ENCODE measurements around the gene CREB5.

CREB5 gene

DNA sequence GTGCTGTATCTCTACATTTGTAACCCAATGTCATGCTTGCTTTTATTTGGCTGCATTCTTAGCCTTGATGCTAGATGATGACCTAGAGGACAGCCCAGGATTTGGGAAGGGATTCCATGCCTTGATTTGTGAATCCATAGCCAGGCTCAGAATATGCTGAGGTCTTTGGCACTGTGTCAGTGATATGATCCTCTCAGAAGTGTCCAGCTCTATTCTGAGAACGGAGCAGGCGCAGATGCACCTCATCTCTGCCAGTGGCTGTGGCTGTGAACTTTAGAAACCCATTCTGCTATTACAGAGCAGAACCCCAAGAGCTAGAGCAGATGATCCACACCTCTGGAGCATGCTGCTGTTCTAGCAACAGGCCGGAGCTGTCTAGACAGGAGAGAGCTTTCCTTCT is 333.0 kb downstream of the CREB5 start:
- Histone ChIP-seq H4K91ac (ENCODE audit: low read length) (no peak overlapping the region), H2BK120ac (ENCODE audit: low read depth, low read length) (no peak overlapping the region), H3K27me3 (ENCODE audit: control insufficient read depth in 1 of 2, insufficient read depth in 1 of 2, low read length in 2 of 2) (no peaks in the 10 kb centered on the region), H3K4ac (ENCODE audit: low read depth in 1 of 2, low read length in 2 of 2) (no peak overlapping the region), H2BK15ac (ENCODE audit: low read depth, poor library complexity, severe bottlenecking) (no peak overlapping the region), H3K9me3 (ENCODE audit: control insufficient read depth, low read length) (no peaks in the 10 kb centered on the region), H2BK5ac (ENCODE audit: low read depth, low read length, poor library complexity, severe bottlenecking) (no peak overlapping the region), H3K23ac (ENCODE audit: low read length in 2 of 2) (no peak overlapping the region), H3K4me3 (ENCODE audit: insufficient read depth in 1 of 2, low read depth in 1 of 2, low read length in 2 of 2) (no peak overlapping the region), H2BK12ac (ENCODE audit: low read length in 2 of 2) (no peak overlapping the region), H3K14ac (ENCODE audit: low read length in 2 of 2) (no peak overlapping the region), H3K4me2 (ENCODE audit: low read length, poor library complexity, severe bottlenecking) (no peak overlapping the region), H3K4me1 (ENCODE audit: control insufficient read depth, insufficient read depth, low read depth, low read length) (peaks cover 15% of the 10 kb centered on the region), H3K9ac (ENCODE audit: low read length) (no peak overlapping the region), H3K27ac (ENCODE audit: low read length, poor library complexity, severe bottlenecking) (no peak overlapping the region), H2AFZ (ENCODE audit: low read depth, low read length) (no peak overlapping the region), H3K36me3 (ENCODE audit: control insufficient read depth in 1 of 2, insufficient read depth in 2 of 2, low read depth in 1 of 2, low read length in 2 of 2) (peaks cover 0 to 8% of the 10 kb centered on the region in 2 experiments), H4K8ac (ENCODE audit: low read length) (no peak overlapping the region), H3K18ac (ENCODE audit: low read depth in 1 of 2, low read length in 2 of 2) (no peak overlapping the region), H3K79me1 (replicated peaks; ENCODE audit: low read length, poor library complexity, severe bottlenecking) (peaks cover 26% of the 10 kb centered on the region), H2AK5ac (ENCODE audit: low read length, severe bottlenecking) (peak overlapping the region; percentile 17)
- 97% methylated on average over 3 of the region's 3 CpGs for WGBS
- DNase-seq = no peak

DNA sequence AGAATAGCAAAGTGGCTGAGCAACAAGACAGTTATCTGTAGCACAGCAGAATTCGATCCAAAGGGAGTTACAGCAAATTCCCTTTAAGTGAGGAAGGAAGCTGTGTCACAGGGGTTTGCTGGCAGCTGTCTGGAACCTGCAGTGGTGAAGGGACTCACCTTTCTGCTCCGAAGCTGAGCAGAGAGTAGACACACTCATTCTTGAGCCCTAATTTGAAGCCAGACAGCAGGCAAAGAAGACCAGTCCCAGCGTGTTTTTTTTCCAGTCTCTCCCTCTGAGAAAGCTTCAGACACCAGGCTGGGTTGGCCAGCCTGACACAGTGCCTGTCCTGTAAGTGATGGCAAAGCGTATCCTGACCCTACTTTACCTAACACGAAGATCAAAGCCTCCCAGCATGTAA is 335.1 kb downstream of the CREB5 start:
- Histone ChIP-seq H3K18ac (ENCODE audit: low read depth in 1 of 2, low read length in 2 of 2) (peak overlapping the region; percentile 28 to 82), H3K79me1 (replicated peaks; ENCODE audit: low read length, poor library complexity, severe bottlenecking) (peaks cover 24% of the 10 kb centered on the region), H3K27ac (ENCODE audit: low read length, poor library complexity, severe bottlenecking) (no peak overlapping the region), H3K4me3 (ENCODE audit: insufficient read depth in 1 of 2, low read depth in 1 of 2, low read length in 2 of 2) (no peak overlapping the region), H2BK15ac (ENCODE audit: low read depth, poor library complexity, severe bottlenecking) (peak overlapping the region; percentile 16), H3K23ac (ENCODE audit: low read length in 2 of 2) (no peak overlapping the region), H4K8ac (ENCODE audit: low read length) (no peak overlapping the region), H4K91ac (ENCODE audit: low read length) (peak overlapping the region; percentile 45), H3K9ac (ENCODE audit: low read length) (peak overlapping the region; percentile 26), H2AFZ (ENCODE audit: low read depth, low read length) (no peak overlapping the region), H3K14ac (ENCODE audit: low read length in 2 of 2) (no peak overlapping the region), H2BK5ac (ENCODE audit: low read depth, low read length, poor library complexity, severe bottlenecking) (no peak overlapping the region), H3K4ac (ENCODE audit: low read depth in 1 of 2, low read length in 2 of 2) (no peak overlapping the region), H3K4me1 (ENCODE audit: control insufficient read depth, insufficient read depth, low read depth, low read length) (peaks cover 15% of the 10 kb centered on the region), H2AK5ac (ENCODE audit: low read length, severe bottlenecking) (peak overlapping the region; percentile 88), H2BK12ac (ENCODE audit: low read length in 2 of 2) (peak overlapping the region in 1 of 2 experiments; percentile 64), H3K9me3 (ENCODE audit: control insufficient read depth, low read length) (no peaks in the 10 kb centered on the region), H3K4me2 (ENCODE audit: low read length, poor library complexity, severe bottlenecking) (no peak overlapping the region), H2BK120ac (ENCODE audit: low read depth, low read length) (no peak overlapping the region), H3K36me3 (ENCODE audit: control insufficient read depth in 1 of 2, insufficient read depth in 2 of 2, low read depth in 1 of 2, low read length in 2 of 2) (peaks cover 0 to 8% of the 10 kb centered on the region in 2 experiments), H3K27me3 (ENCODE audit: control insufficient read depth in 1 of 2, insufficient read depth in 1 of 2, low read length in 2 of 2) (no peaks in the 10 kb centered on the region)
- DNase-seq = no peak
- 72% methylated on average over 5 of the region's 5 CpGs for WGBS

DNA sequence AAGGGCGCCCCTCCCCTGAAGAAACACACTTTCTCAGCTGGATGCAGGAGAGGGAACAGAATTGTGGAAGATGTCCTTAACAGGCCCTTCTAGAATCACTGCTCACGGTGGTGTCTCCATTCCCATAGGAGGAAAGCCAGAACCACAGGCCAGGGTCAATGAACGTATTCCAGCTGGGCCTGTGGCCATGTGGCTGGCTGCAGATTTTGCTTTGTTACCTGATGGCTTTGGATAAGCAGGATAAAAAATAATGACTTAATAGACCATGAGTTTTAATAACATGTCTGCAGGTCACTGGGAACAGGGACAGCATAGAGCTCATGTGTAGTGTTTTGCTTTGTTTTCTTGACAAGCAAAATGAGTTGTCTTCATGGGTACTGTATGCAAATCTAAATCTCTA is 335.5 kb downstream of the CREB5 start:
- Histone ChIP-seq H3K9ac (ENCODE audit: low read length) (peak overlapping the region; percentile 55), H3K36me3 (ENCODE audit: control insufficient read depth in 1 of 2, insufficient read depth in 2 of 2, low read depth in 1 of 2, low read length in 2 of 2) (peaks cover 0 to 8% of the 10 kb centered on the region in 2 experiments), H3K14ac (ENCODE audit: low read length in 2 of 2) (no peak overlapping the region), H4K91ac (ENCODE audit: low read length) (peak overlapping the region; percentile 45), H3K4me1 (ENCODE audit: control insufficient read depth, insufficient read depth, low read depth, low read length) (peaks cover 15% of the 10 kb centered on the region), H2BK5ac (ENCODE audit: low read depth, low read length, poor library complexity, severe bottlenecking) (no peak overlapping the region), H3K4ac (ENCODE audit: low read depth in 1 of 2, low read length in 2 of 2) (no peak overlapping the region), H2AK5ac (ENCODE audit: low read length, severe bottlenecking) (peak overlapping the region; percentile 88), H3K4me2 (ENCODE audit: low read length, poor library complexity, severe bottlenecking) (no peak overlapping the region), H2BK12ac (ENCODE audit: low read length in 2 of 2) (peak overlapping the region in 1 of 2 experiments; percentile 73), H3K79me1 (replicated peaks; ENCODE audit: low read length, poor library complexity, severe bottlenecking) (peaks cover 23% of the 10 kb centered on the region), H3K27ac (ENCODE audit: low read length, poor library complexity, severe bottlenecking) (no peak overlapping the region), H3K18ac (ENCODE audit: low read depth in 1 of 2, low read length in 2 of 2) (peak overlapping the region in 1 of 2 experiments; percentile 82), H3K9me3 (ENCODE audit: control insufficient read depth, low read length) (no peaks in the 10 kb centered on the region), H2BK15ac (ENCODE audit: low read depth, poor library complexity, severe bottlenecking) (no peak overlapping the region), H2AFZ (ENCODE audit: low read depth, low read length) (no peak overlapping the region), H2BK120ac (ENCODE audit: low read depth, low read length) (no peak overlapping the region), H3K27me3 (ENCODE audit: control insufficient read depth in 1 of 2, insufficient read depth in 1 of 2, low read length in 2 of 2) (no peaks in the 10 kb centered on the region), H3K23ac (ENCODE audit: low read length in 2 of 2) (no peak overlapping the region), H4K8ac (ENCODE audit: low read length) (no peak overlapping the region), H3K4me3 (ENCODE audit: insufficient read depth in 1 of 2, low read depth in 1 of 2, low read length in 2 of 2) (no peak overlapping the region)
- DNase-seq = no peak
- 88% methylated on average over 3 of the region's 3 CpGs for WGBS

DNA sequence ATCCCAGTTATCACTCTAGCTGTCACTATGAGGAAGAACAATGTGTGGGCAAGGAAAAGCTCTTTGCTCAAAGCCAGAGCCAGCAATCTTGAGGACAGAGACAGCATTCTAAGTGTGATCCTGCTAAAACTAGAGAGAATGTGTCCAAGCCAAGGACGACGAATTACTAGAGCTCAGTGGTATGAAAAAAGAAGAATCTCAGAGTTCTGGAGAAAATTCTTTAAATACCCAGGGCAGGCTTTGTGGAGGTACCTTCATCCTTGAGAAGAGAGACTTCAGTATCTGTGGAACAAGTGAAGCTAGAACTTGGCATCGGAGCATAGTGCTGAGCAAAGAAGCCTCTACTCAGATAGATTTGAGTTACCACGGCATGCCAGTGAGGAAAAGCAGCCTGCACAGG is 336.0 kb downstream of the CREB5 start:
- Histone ChIP-seq H4K8ac (ENCODE audit: low read length) (no peak overlapping the region), H3K18ac (ENCODE audit: low read depth in 1 of 2, low read length in 2 of 2) (no peak overlapping the region), H3K36me3 (ENCODE audit: control insufficient read depth in 1 of 2, insufficient read depth in 2 of 2, low read depth in 1 of 2, low read length in 2 of 2) (peaks cover 0 to 8% of the 10 kb centered on the region in 2 experiments), H3K9me3 (ENCODE audit: control insufficient read depth, low read length) (no peaks in the 10 kb centered on the region), H2AFZ (ENCODE audit: low read depth, low read length) (no peak overlapping the region), H3K4me2 (ENCODE audit: low read length, poor library complexity, severe bottlenecking) (no peak overlapping the region), H3K79me1 (replicated peaks; ENCODE audit: low read length, poor library complexity, severe bottlenecking) (peaks cover 23% of the 10 kb centered on the region), H3K14ac (ENCODE audit: low read length in 2 of 2) (no peak overlapping the region), H2BK120ac (ENCODE audit: low read depth, low read length) (no peak overlapping the region), H2BK5ac (ENCODE audit: low read depth, low read length, poor library complexity, severe bottlenecking) (no peak overlapping the region), H3K23ac (ENCODE audit: low read length in 2 of 2) (peak overlapping the region in 1 of 2 experiments; percentile 31), H3K4me1 (ENCODE audit: control insufficient read depth, insufficient read depth, low read depth, low read length) (peaks cover 15% of the 10 kb centered on the region), H3K27me3 (ENCODE audit: control insufficient read depth in 1 of 2, insufficient read depth in 1 of 2, low read length in 2 of 2) (no peaks in the 10 kb centered on the region), H3K9ac (ENCODE audit: low read length) (peak overlapping the region; percentile 55), H3K4ac (ENCODE audit: low read depth in 1 of 2, low read length in 2 of 2) (no peak overlapping the region), H2BK15ac (ENCODE audit: low read depth, poor library complexity, severe bottlenecking) (no peak overlapping the region), H2BK12ac (ENCODE audit: low read length in 2 of 2) (no peak overlapping the region), H4K91ac (ENCODE audit: low read length) (no peak overlapping the region), H2AK5ac (ENCODE audit: low read length, severe bottlenecking) (peak overlapping the region; percentile 55), H3K27ac (ENCODE audit: low read length, poor library complexity, severe bottlenecking) (peak overlapping the region; percentile 76), H3K4me3 (ENCODE audit: insufficient read depth in 1 of 2, low read depth in 1 of 2, low read length in 2 of 2) (no peak overlapping the region)
- DNase-seq = no peak
- 86% methylated on average over 4 of the region's 4 CpGs for WGBS

Data from mesenchymal stem cell (in vitro differentiated cells and primary cell).